CD4-positive, alpha-beta T cell (primary cell): Measurements from ENCODE around the gene KRTAP9-3. TPM values are rescaled to one million over a fixed set of nuclear protein-coding genes. Genes with fewer than 3 reads are reported as not detected.
"Not testable (repeated sequence)": the region's sequence is repeated elsewhere in the genome, so short reads cannot be mapped to it uniquely, and the experiment has no call there.

ENCODE experiments used
- ATAC-seq: fragments of 200-7000 bp; cut with Tn5 transposase; one replicate; pipeline ENCODE4 v1.10.0; 2022; ENCODE audit warnings: mild to moderate bottlenecking; ENCODE audit not compliant: poor library complexity
- CTCF ChIA-PET: fragments of 350-600 bp; sonication (Branson Sonifier 250); formaldehyde crosslinking; loops from one replicate; lab custom pipeline; 2021; ENCODE audit warnings: antibody characterized with exemption, inconsistent platforms; lab: Charles Lee
- POLR2A ChIA-PET: fragments of 350-600 bp; sonication (Branson Sonifier 250); formaldehyde crosslinking; loops from one replicate; lab custom pipeline; 2021; ENCODE audit warnings: antibody characterized with exemption, inconsistent platforms; lab: Charles Lee
- DNase-seq, 14 experiments: peaks; one replicate each; pipeline ENCODE4 v3.0.0-alpha.2; 2013 to 2020; ENCODE audit warnings: mixed read lengths in 2 of 14
- H3K27ac ChIP-seq, 2 donors: one replicate each; pipeline versions ENCODE4 v1.5.1 to v1.7.0; 2013; ENCODE audit warnings: low read length in 2 of 2, low read depth in 1 of 2, mild to moderate bottlenecking in 1 of 2
- H3K27me3 ChIP-seq, 2 experiments: 1 replicate in 1 of 2; 2 replicates in 1 of 2; pipeline versions ENCODE4 v1.6.1 to v1.7.0; 2013; ENCODE audit warnings: low read length in 2 of 2, control low read depth in 1 of 2, mild to moderate bottlenecking in 1 of 2, moderate library complexity in 1 of 2; ENCODE audit not compliant: insufficient read depth in 2 of 2, control insufficient read depth in 1 of 2
- H3K36me3 ChIP-seq: one replicate; pipeline ENCODE4 v1.6.1; 2013; ENCODE audit warnings: low read length, control low read depth; ENCODE audit not compliant: insufficient read depth
- H3K4me1 ChIP-seq: one replicate; pipeline ENCODE4 v1.6.1; 2013; ENCODE audit warnings: low read length, control low read depth; ENCODE audit not compliant: insufficient read depth
- H3K4me3 ChIP-seq: one replicate; pipeline ENCODE4 v1.5.1; 2013; ENCODE audit warnings: mild to moderate bottlenecking, low read length, moderate library complexity
- H3K9me3 ChIP-seq, 2 experiments: 1 replicate in 1 of 2; 2 replicates in 1 of 2; pipeline versions ENCODE4 v1.6.1 to v1.7.0; 2013; ENCODE audit warnings: low read length in 2 of 2, mild to moderate bottlenecking in 2 of 2, control low read depth in 1 of 2, moderate library complexity in 1 of 2; ENCODE audit not compliant: control insufficient read depth in 1 of 2, insufficient read depth in 1 of 2
- H3K27ac Mint-ChIP-seq: one replicate; pipeline ENCODE4 v1.8.0; 2020; ENCODE audit warnings: mixed read lengths
- H3K27me3 Mint-ChIP-seq: one replicate; pipeline ENCODE4 v1.8.0; 2021; ENCODE audit warnings: mixed read lengths
- H3K36me3 Mint-ChIP-seq: one replicate; pipeline ENCODE4 v1.8.0; 2021; ENCODE audit warnings: low read depth, mixed read lengths
- H3K4me1 Mint-ChIP-seq: one replicate; pipeline ENCODE4 v1.8.0; 2021; ENCODE audit warnings: low read depth, mixed read lengths
- H3K4me3 Mint-ChIP-seq: one replicate; pipeline ENCODE4 v1.8.0; 2020; ENCODE audit warnings: mild to moderate bottlenecking, mixed read lengths
- H3K9me3 Mint-ChIP-seq: one replicate; pipeline ENCODE4 v1.8.0; 2020; ENCODE audit warnings: mixed read lengths
- CTCF ChIP-seq: fragments of 200-600 bp; IDR thresholded peaks from one replicate; pipeline ENCODE4 v1.8.0; 2022; ENCODE audit warnings: antibody characterized with exemption, mild to moderate bottlenecking
- intact Hi-C, 2 experiments: fragments of 100-400 bp; cut with DNase I in 1 of 2; cut with micrococcal nuclease in 1 of 2; formaldehyde crosslinking; loops; one replicate each; pipeline versions ENCODE4 v1.15.1 to v1.9.0; 2023 to 2025; cut with DNase I, micrococcal nuclease
- total RNA-seq, 174 experiments: library from RNA in 2 of 174; stranded (reverse) in 2 of 174; gene quantifications; one replicate each; pipeline ENCODE4 v1.2.3 and lab custom pipeline; 2021 to 2026

KRTAP9-3 gene
- total RNA-seq, 2 experiments from 2014 or later, result not detected

GRCh38 chr17:41215681-41216080 lies 16.6 kb upstream of the KRTAP9-3 start:
- no peak overlapping the region for H3K4me3 ChIP-seq
- intact Hi-C loops, result no loop called here
- no peak for TF ChIP-seq CTCF
- no peaks in the 10 kb centered on the region for H3K4me1 ChIP-seq
- Mint-ChIP-seq H3K27ac (no peak overlapping the region), H3K4me3 (no peak overlapping the region), H3K9me3 (no peaks in the 10 kb centered on the region), H3K27me3 (peaks cover 17% of the 10 kb centered on the region), H3K36me3 (no peaks in the 10 kb centered on the region), H3K4me1 (peaks cover 13% of the 10 kb centered on the region)
- H3K27ac ChIP-seq, result no peak overlapping the region
- no peaks in the 10 kb centered on the region for H3K27me3 ChIP-seq
- ATAC-seq, result no peak
- no peaks in the 10 kb centered on the region for H3K36me3 ChIP-seq
- DNase-seq, result no peak
- CTCF ChIA-PET, result no interaction called here
- POLR2A ChIA-PET, result no interaction called here
- peaks cover 0 to 12% of the 10 kb centered on the region in 2 experiments for H3K9me3 ChIP-seq

GRCh38 chr17:41223821-41224220 lies 8.4 kb upstream of the KRTAP9-3 start:
- no peaks in the 10 kb centered on the region for H3K4me1 ChIP-seq
- H3K27me3 ChIP-seq, result no peaks in the 10 kb centered on the region
- no peaks in the 10 kb centered on the region for H3K36me3 ChIP-seq
- no peak for ATAC-seq
- ChIA-PET POLR2A (no interaction called here), CTCF (no interaction called here)
- no peaks in the 10 kb centered on the region for H3K4me1 Mint-ChIP-seq
- TF ChIP-seq CTCF, result no peak
- no peak overlapping the region for H3K27ac Mint-ChIP-seq
- no peak overlapping the region for H3K4me3 ChIP-seq
- no peak overlapping the region for H3K4me3 Mint-ChIP-seq
- no peaks in the 10 kb centered on the region for H3K9me3 Mint-ChIP-seq
- intact Hi-C loops, result no loop called here
- peaks cover 10% of the 10 kb centered on the region for H3K27me3 Mint-ChIP-seq
- no peak overlapping the region for H3K27ac ChIP-seq
- peaks cover 0 to 5% of the 10 kb centered on the region in 2 experiments for H3K9me3 ChIP-seq
- H3K36me3 Mint-ChIP-seq, result no peaks in the 10 kb centered on the region
- no peak for DNase-seq

GRCh38 chr17:41226051-41226450 lies 6.2 kb upstream of the KRTAP9-3 start:
- Mint-ChIP-seq H3K27ac (no peak overlapping the region), H3K9me3 (no peaks in the 10 kb centered on the region), H3K36me3 (no peaks in the 10 kb centered on the region), H3K27me3 (peaks cover 13% of the 10 kb centered on the region), H3K4me3 (no peak overlapping the region), H3K4me1 (no peaks in the 10 kb centered on the region)
- ChIA-PET POLR2A (no interaction called here), CTCF (no interaction called here)
- no peak overlapping the region for H3K27ac ChIP-seq
- H3K9me3 ChIP-seq, result no peaks in the 10 kb centered on the region
- DNase-seq (no peak), ATAC-seq (no peak)
- no peaks in the 10 kb centered on the region for H3K27me3 ChIP-seq
- TF ChIP-seq CTCF, result no peak
- intact Hi-C loops, result no loop called here
- H3K4me3 ChIP-seq, result no peak overlapping the region
- H3K36me3 ChIP-seq, result no peaks in the 10 kb centered on the region
- H3K4me1 ChIP-seq, result no peaks in the 10 kb centered on the region

GRCh38 chr17:41226598-41227095 lies 5.6 kb upstream of the KRTAP9-3 start, which contains the start of gene KRTAP9-2:
KRTAP9-2 (plus strand) TSS chr17:41226648; CDS start chr17:41226655, 7 bp downstream.
- CTCF ChIA-PET, POLR2A ChIA-PET, H3K4me3 Mint-ChIP-seq, H3K4me1 Mint-ChIP-seq, DNase-seq, H3K4me1 ChIP-seq, H3K27ac ChIP-seq, H3K9me3 Mint-ChIP-seq, H3K36me3 Mint-ChIP-seq, intact Hi-C loops, H3K27me3 ChIP-seq, ATAC-seq, H3K9me3 ChIP-seq, H3K36me3 ChIP-seq, H3K27ac Mint-ChIP-seq, H3K4me3 ChIP-seq: not testable (repeated sequence)
- peaks cover 13% of the 10 kb centered on the region for H3K27me3 Mint-ChIP-seq
